Stimulated activated CD4-positive, alpha-beta T cell treated with anti-CD3 and anti-CD28 coated beads, TNF-alpha, amount 100 ng/mL, for 4 hours (primary cell): ENCODE data around the gene IFIT2.
"Not testable (repeated sequence)": the region's sequence is repeated elsewhere in the genome, so short reads cannot be mapped to it uniquely, and the experiment has no call there.

Experiments
- DNase-seq, 3 experiments: peaks; one replicate each; pipeline ENCODE4 v3.0.0-alpha.2; 2020; ENCODE audit warnings: low read depth in 3 of 3

IFIT2 gene

DNA sequence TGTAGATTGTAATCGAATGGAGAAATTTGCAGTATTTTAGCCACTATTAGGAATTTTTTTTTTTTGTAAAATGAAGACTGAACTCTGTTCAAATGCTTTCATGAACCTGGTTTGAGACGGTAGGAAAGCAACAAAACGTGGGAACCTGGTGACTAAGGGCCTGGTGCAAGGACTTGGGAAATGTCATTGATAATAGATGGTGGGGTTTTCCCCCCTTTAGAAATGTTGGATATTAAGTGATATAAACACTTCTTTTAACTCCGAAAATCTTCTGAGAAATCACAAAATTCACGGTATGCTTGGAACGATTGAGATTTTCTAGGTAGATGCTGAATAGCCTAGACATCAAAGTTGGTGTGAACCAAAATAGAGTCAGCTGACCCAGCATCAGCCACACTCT lies 6.4 kb downstream of the IFIT2 start:
- DNase-seq = no peak

GRCh38 chr10:89308736-89309135 lies 6.9 kb downstream of the IFIT2 start:
- DNase-seq = no peak

DNA sequence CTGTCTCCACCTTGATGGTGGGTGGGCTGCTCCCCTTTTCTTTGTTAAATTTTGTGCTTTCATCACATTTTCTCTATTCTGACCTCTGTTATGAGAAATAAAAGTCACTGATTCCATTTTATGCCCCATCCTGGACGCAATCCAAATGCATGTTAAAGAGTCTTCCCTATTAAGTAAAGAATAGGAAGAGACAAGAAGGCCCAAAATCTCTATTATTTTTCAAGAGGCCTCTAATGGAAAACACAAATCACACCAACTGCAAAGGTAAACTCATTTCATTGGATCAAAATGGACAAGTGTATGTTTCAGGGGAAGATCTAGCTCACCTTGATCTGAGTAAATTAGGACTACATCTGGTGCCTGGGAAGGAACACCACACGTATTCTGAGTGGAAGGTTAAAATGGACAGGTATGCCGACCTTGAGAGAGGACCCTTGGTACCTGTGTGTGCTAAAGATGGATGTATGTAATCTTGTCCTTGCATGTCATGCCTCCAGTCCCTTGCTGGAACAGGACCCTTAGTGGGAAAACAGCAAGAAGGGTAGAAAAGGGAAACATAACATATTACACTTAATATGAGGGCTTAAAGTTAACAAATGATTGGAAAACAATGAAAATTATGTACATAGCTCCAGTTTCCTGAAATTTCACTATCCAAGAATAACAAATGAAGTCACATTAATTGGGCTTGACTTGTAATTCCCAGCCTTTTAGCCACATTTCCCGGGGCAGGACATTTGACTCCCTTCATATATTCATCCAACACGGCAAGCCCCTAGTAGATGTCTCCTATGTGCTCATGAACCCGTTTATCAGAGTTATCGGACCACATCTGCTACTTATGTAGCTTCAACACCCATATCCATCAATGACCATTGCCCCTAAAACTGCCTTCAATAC lies 7.6 kb downstream of the IFIT2 start:
- DNase-seq = no peak

- no peak for DNase-seq
These were observed 8.4 kb downstream of the IFIT2 start for GRCh38 chr10:89310056-89310893.

GRCh38 chr10:89312973-89313372 lies 11.1 kb downstream of the IFIT2 start:
- DNase-seq = no peak

GRCh38 chr10:89314676-89315075 lies 12.8 kb downstream of the IFIT2 start:
- no peak for DNase-seq

GRCh38 chr10:89318047-89318446 lies 16.2 kb downstream of the IFIT2 start:
- DNase-seq = not testable (repeated sequence)

- DNase-seq = not testable (repeated sequence)
These were observed 23.2 kb downstream of the IFIT2 start for GRCh38 chr10:89325081-89325480.

- DNase-seq = not testable (repeated sequence)
These were observed 24.0 kb downstream of the IFIT2 start for GRCh38 chr10:89325856-89326255.

DNA sequence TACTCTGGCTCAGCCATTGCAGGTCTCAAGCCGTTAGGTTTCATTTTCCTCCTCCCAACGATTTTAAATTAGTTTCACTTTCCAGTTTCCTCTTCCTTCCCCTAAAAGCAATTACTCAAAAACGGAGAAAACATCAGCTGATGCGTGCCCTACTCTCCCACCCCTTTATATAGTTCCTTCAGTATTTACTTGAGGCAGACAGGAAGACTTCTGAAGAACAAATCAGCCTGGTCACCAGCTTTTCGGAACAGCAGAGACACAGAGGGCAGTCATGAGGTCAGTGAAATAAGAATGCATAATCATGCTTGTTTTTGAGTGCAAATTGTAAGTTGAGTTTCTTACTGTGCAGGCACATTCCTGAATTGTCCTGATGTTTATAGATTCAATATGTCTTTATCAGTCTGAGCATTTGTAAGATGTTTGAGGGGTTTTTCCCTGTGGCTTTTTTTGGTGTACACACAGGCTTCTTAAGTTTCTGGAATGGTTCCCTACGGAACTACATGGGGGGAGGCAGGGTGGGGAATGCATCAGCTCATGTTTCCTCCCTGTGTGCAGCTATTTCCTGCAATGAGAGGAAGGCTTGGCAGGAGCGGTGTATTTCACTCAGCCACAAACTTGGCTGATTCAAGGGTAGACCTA lies 26.1 kb downstream of the IFIT2 start, which contains the start of gene IFIT3:
Gene IFIT3, plus strand, starts transcription at position 195 of the 639 bp plus-strand sequence. Its CDS starts 77 bp downstream, at position 272.
- DNase-seq = no peak

DNA sequence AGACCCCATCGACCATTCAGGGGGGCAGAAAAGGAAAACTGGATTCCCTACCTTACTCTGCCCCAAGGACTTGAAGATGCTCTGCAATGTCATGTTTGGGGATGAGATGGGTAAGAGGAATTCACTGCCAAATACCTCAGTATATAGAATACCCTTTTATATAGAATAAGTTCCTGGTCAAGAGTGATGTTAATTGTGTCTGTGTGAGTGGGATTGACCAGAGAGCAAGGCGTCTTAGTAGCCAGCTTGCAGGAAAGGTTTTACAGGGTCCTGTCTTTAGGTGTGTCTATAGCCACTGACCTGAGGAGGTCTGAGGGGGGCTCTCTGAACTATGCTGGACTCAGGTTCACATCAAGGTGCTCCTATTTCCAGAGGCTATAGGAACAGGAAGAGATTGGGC lies 27.3 kb downstream of the IFIT2 start:
- no peak for DNase-seq

DNA sequence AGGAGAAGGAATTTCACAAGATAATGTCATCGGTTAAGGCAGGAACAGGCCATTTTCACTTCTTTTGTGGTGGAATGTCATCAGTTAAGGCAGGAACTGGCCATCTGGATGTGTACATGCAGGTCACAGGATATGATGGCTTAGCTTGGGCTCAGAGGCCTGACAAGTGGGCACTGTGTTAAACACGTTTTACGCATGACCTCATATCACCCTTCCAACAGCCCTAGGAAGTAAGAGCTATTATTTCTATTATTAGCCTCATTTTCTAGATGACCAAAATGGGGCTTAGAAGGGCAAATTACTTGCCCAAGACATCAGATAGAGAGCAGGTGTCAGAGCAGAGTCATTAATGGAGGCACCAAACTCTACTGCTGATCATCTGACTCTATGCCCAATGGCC lies 28.2 kb downstream of the IFIT2 start:
- DNase-seq = not testable (repeated sequence)

GRCh38 chr10:89330537-89331212 lies 28.8 kb downstream of the IFIT2 start:
- DNase-seq = no peak

GRCh38 chr10:89331487-89332122 lies 29.8 kb downstream of the IFIT2 start:
- not testable (repeated sequence) for DNase-seq

DNA sequence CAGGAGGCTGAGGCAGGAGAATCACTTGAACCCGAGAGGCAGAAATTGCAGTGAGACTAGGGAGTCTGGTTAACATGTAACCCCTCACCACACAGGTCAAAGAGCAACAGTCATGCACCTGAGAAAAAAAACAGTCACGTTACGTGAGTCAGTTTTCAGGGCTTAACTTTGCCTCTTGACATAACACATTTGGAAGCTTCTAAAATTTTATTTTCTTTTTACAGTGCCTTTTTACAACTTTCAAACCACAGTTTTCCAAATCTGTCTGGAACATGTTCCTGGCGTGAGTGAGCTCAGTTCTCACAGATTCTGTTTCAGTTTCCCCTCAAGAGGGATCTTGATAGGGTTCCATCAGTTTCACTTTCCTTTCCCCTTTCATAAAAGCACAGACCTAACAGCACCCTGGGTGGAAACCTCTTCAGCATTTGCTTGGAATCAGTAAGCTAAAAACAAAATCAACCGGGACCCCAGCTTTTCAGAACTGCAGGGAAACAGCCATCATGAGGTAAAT lies 30.3 kb downstream of the IFIT2 start:
- peak in 1 of 3 experiments; percentile 19 for DNase-seq

- no peak for DNase-seq
These were observed 33.4 kb downstream of the IFIT2 start for GRCh38 chr10:89335226-89335625.

DNA sequence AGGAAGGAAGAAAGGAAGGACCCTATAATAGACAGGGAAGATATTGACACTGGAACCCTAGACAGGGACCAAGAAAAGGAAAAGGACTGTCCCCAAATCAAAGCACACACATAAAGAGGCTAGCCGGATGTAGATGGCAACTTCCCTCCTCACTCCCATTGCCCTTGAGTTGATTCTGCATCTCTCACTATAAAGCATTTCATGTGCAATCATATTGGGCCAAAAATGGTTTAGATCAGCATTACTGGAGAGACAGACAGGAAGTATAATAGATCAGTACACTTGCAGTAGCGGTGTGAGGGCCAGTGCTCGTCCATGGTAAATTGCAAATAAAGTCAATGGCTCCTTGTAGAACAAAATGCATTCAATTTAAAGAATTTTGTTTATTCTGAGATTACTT lies 34.4 kb downstream of the IFIT2 start:
- no peak for DNase-seq

- DNase-seq = peak in 1 of 3 experiments; percentile 23
These were observed 35.6 kb downstream of the IFIT2 start for GRCh38 chr10:89337484-89337883.

- no peak for DNase-seq
These were observed 36.9 kb downstream of the IFIT2 start for GRCh38 chr10:89338713-89339112.

- no peak for DNase-seq
These were observed 38.0 kb downstream of the IFIT2 start for GRCh38 chr10:89339875-89340274.

- no peak for DNase-seq
These were observed 39.8 kb downstream of the IFIT2 start for GRCh38 chr10:89341649-89342048.
